Type B pancreatic cell (in vitro differentiated cells): ENCODE measurements around the gene KLHL29. TPM values are rescaled to one million over a fixed set of nuclear protein-coding genes. Genes with fewer than 3 reads are reported as not detected.

Experiments used
- DNase-seq: peaks from one replicate; pipeline ENCODE4 v3.0.0; 2021; ENCODE audit warnings: mixed read lengths; ENCODE audit not compliant: unreplicated experiment; ENCODE audit errors: extremely low spot score
- H3K27ac Mint-ChIP-seq: 2 replicates; pipeline ENCODE4 v1.8.0; 2021; ENCODE audit warnings: mild to moderate bottlenecking, mixed read lengths
- H3K27me3 Mint-ChIP-seq: 2 replicates; pipeline ENCODE4 v1.8.0; 2021; ENCODE audit warnings: mixed read lengths
- H3K36me3 Mint-ChIP-seq: 2 replicates; pipeline ENCODE4 v1.8.0; 2021; ENCODE audit warnings: mixed read lengths
- H3K4me1 Mint-ChIP-seq: one replicate; pipeline ENCODE4 v1.8.0; 2021; ENCODE audit warnings: mixed read lengths; ENCODE audit not compliant: unreplicated experiment
- H3K4me3 Mint-ChIP-seq: 2 replicates; pipeline ENCODE4 v1.8.0; 2021; ENCODE audit warnings: mild to moderate bottlenecking, mixed read lengths
- H3K9me3 Mint-ChIP-seq: 2 replicates; pipeline ENCODE4 v1.8.0; 2021; ENCODE audit warnings: mixed read lengths
- CTCF ChIP-seq: fragments of 200-600 bp; sonication (generic); conservative IDR thresholded peaks from 2 replicates; pipeline ENCODE4 v1.5.0; 2021; ENCODE audit warnings: antibody characterized with exemption, mild to moderate bottlenecking
- total RNA-seq: library from RNA; stranded (reverse); gene quantifications from 2 replicates; pipeline ENCODE4 v1.2.1, GENCODE V29; 2021; ENCODE audit warnings: low replicate concordance

Gene KLHL29
- total RNA-seq, 1 donor from 2014 or later: 24.1 TPM

- H3K27ac Mint-ChIP-seq: no peak overlapping the region
- H3K4me1 Mint-ChIP-seq: peaks cover 5% of the 10 kb centered on the region
- no peaks in the 10 kb centered on the region for H3K36me3 Mint-ChIP-seq
- no peak overlapping the region for H3K4me3 Mint-ChIP-seq
- no peak for DNase-seq
- no peaks in the 10 kb centered on the region for H3K27me3 Mint-ChIP-seq
- no peak for TF ChIP-seq CTCF
- no peaks in the 10 kb centered on the region for H3K9me3 Mint-ChIP-seq
Measured at GRCh38 chr2:23360571-23361125, 24.3 kb upstream of the KLHL29 start.

DNA sequence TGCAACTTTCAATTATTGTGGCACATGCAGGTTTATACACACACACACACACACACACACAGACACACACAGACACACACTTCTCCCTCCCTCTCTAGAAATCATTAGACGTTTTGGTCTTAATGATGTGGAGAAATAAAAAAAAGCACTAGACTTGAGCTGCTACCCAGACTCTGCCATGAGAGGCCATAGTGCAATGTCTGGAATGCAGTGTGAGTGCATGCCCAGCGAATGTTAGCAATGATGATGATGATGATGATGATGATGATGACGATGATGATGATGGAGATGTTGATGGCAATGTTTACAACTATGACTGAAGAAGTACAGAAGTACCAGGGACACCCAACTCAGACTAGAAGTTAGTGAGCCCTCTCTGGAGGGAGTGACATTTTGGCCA lies 23.8 kb upstream of the KLHL29 start:
- no peaks in the 10 kb centered on the region for H3K36me3 Mint-ChIP-seq
- H3K27me3 Mint-ChIP-seq: no peaks in the 10 kb centered on the region
- no peak for TF ChIP-seq CTCF
- H3K4me3 Mint-ChIP-seq: no peak overlapping the region
- no peak for DNase-seq
- H3K27ac Mint-ChIP-seq: no peak overlapping the region
- H3K4me1 Mint-ChIP-seq: peaks cover 5% of the 10 kb centered on the region
- H3K9me3 Mint-ChIP-seq: no peaks in the 10 kb centered on the region

DNA sequence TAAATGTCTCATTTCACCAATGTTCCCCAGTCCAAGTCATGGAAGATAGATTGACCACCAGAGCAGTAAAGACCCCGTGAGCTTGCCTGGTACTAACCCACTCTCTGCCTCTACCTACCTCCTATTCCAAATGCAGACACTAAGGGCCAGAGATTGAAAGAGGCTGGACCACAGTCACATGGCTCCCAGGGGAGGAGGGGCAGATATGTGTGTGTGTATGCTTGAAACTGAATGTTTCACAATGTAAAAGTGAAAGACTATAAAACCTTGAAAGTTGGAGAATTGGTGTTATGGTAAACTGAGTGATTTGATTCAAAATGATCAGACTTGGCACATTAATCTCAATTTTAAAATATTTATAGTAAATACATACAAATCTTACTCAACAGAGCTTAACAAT lies 21.7 kb upstream of the KLHL29 start:
- peaks cover 5% of the 10 kb centered on the region for H3K4me1 Mint-ChIP-seq
- H3K9me3 Mint-ChIP-seq: no peaks in the 10 kb centered on the region
- TF ChIP-seq CTCF: no peak
- no peak overlapping the region for H3K27ac Mint-ChIP-seq
- no peak for DNase-seq
- H3K4me3 Mint-ChIP-seq: no peak overlapping the region
- H3K36me3 Mint-ChIP-seq: no peaks in the 10 kb centered on the region
- H3K27me3 Mint-ChIP-seq: no peaks in the 10 kb centered on the region

- TF ChIP-seq CTCF: no peak
- no peak overlapping the region for H3K27ac Mint-ChIP-seq
- H3K4me1 Mint-ChIP-seq: peaks cover 5% of the 10 kb centered on the region
- H3K4me3 Mint-ChIP-seq: no peak overlapping the region
- H3K36me3 Mint-ChIP-seq: no peaks in the 10 kb centered on the region
- H3K27me3 Mint-ChIP-seq: no peaks in the 10 kb centered on the region
- H3K9me3 Mint-ChIP-seq: no peaks in the 10 kb centered on the region
- DNase-seq: no peak
Measured at GRCh38 chr2:23363831-23364230, 21.1 kb upstream of the KLHL29 start.

- no peak overlapping the region for H3K27ac Mint-ChIP-seq
- H3K4me3 Mint-ChIP-seq: no peak overlapping the region
- H3K27me3 Mint-ChIP-seq: no peaks in the 10 kb centered on the region
- no peaks in the 10 kb centered on the region for H3K36me3 Mint-ChIP-seq
- no peak for TF ChIP-seq CTCF
- no peaks in the 10 kb centered on the region for H3K9me3 Mint-ChIP-seq
- H3K4me1 Mint-ChIP-seq: peaks cover 5% of the 10 kb centered on the region
- DNase-seq: no peak
Measured at GRCh38 chr2:23366720-23367119, 18.3 kb upstream of the KLHL29 start.

DNA sequence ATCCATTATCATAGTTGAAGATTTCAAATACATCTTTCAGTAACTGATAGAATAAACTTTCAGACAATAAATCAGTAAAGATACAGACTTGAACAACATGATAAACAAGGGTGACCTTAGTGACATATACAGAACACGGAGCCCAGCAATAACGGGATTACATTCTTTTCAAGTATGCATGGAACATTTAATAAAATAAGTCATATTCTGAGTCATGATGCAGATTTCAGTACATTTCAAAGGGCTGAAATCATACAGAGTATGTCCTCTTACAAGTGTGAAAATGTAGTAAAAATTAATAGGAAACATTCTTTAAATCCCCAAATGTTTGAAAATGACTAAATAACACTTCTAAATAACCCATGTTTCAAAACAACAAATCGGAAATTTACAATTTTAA lies 17.2 kb upstream of the KLHL29 start:
- no peak overlapping the region for H3K4me3 Mint-ChIP-seq
- H3K27me3 Mint-ChIP-seq: no peaks in the 10 kb centered on the region
- no peak for DNase-seq
- H3K36me3 Mint-ChIP-seq: no peaks in the 10 kb centered on the region
- TF ChIP-seq CTCF: no peak
- H3K4me1 Mint-ChIP-seq: peaks cover 5% of the 10 kb centered on the region
- no peak overlapping the region for H3K27ac Mint-ChIP-seq
- no peaks in the 10 kb centered on the region for H3K9me3 Mint-ChIP-seq
